ENCODE data around the gene BAZ1A.
A peak's percentile ranks its signal among the peaks of the same experiment; 100 is the strongest.

Gene BAZ1A

GRCh38 chr14:34875031-34875922 lies at the start of gene BAZ1A:
Gene BAZ1A, minus strand, starts transcription at chr14:34875360. Its CDS starts 756 bp downstream, at chr14:34874604.
- peak; percentile 2 for DNase-seq

GRCh38 chr14:34920339-34920738 lies 45.2 kb upstream of the BAZ1A start:
- DNase-seq = no peak

- DNase-seq = no peak
Observed at GRCh38 chr14:34913619-34914018, 38.5 kb upstream of the BAZ1A start.

GRCh38 chr14:34912966-34913365 lies 37.8 kb upstream of the BAZ1A start:
- DNase-seq = no peak

- DNase-seq = no peak
Observed at GRCh38 chr14:34912182-34912581, 37.0 kb upstream of the BAZ1A start.

- DNase-seq = no peak
Observed at GRCh38 chr14:34911209-34912150, 36.3 kb upstream of the BAZ1A start.

- DNase-seq = no peak
Observed at GRCh38 chr14:34906287-34906686, 31.1 kb upstream of the BAZ1A start.

- no peak for DNase-seq
Observed at GRCh38 chr14:34895277-34895676, 20.1 kb upstream of the BAZ1A start.

- no peak for DNase-seq
Observed at GRCh38 chr14:34890937-34891336, 15.8 kb upstream of the BAZ1A start.

GRCh38 chr14:34888186-34888585 lies 13.0 kb upstream of the BAZ1A start:
- DNase-seq = no peak

- no peak for DNase-seq
Observed at GRCh38 chr14:34883954-34884353, 8.8 kb upstream of the BAZ1A start.

- no peak for DNase-seq
Observed at GRCh38 chr14:34874386-34875030, 652 bp downstream of the BAZ1A start.

GRCh38 chr14:34873589-34874385 lies 1.4 kb downstream of the BAZ1A start:
- peak; percentile 10 for DNase-seq

- DNase-seq = no peak
Observed at GRCh38 chr14:34872822-34873588, 2.2 kb downstream of the BAZ1A start.

- no peak for DNase-seq
Observed at GRCh38 chr14:34867199-34867598, 8.0 kb downstream of the BAZ1A start.

- no peak for DNase-seq
Observed at GRCh38 chr14:34865889-34866574, 9.1 kb downstream of the BAZ1A start.

- DNase-seq = no peak
Observed at GRCh38 chr14:34863844-34864243, 11.3 kb downstream of the BAZ1A start.

GRCh38 chr14:34858765-34859164 lies 16.4 kb downstream of the BAZ1A start:
- DNase-seq = no peak

GRCh38 chr14:34857689-34858449 lies 17.3 kb downstream of the BAZ1A start:
- no peak for DNase-seq

- DNase-seq = no peak
Observed at GRCh38 chr14:34853041-34853440, 22.1 kb downstream of the BAZ1A start.
